HG03469 (cell line): Measurements from ENCODE around the gene HOXB3.

ENCODE experiments used
- ATAC-seq: cut with Tn5 transposase; IDR thresholded peaks from one replicate; pipeline ENCODE4 v1.9.1; 2021; ENCODE audit warnings: mild to moderate bottlenecking, moderate library complexity, moderate number of reproducible peaks; ENCODE audit not compliant: unreplicated experiment

HOXB3 gene

DNA sequence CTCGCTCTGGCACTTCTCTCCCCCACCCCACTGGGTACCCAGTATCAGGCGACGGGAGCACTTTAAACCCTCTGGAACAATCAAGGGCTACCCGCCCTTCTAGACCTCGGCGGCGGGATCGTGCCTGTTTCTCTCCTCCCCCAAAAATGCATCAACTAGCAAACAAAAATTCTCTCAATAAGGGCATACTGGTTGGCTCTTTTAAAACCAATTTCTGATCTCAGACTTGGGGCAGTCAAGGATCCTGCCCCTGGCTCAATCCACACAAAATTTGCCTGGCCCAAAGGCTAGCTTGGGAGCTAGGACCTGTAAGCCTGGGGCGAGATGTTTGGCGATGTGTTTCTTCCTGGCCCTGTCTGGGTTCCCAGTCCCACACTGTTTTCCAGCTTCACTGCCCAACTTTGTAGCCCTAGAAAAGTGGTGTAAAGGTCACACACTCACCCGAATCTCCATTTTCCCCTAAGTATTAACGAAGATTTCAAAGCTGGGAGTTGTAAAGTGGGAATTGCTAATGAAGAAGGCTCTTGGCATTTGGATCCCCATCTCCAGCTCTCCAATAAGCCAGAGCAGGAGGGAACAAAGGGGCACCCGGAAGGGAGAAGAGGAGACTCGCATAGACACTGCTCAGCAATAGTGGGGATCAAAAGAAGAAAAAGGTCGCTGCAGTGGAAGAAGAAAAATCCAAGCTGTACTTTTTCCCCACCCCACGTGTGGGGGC, 30.8 kb downstream of the HOXB3 start:
- no peak for ATAC-seq

- ATAC-seq: no peak
Measured at GRCh38 chr17:48558831-48559121, 31.3 kb downstream of the HOXB3 start.

- ATAC-seq: no peak
Measured at GRCh38 chr17:48558057-48558830, 31.8 kb downstream of the HOXB3 start.

- ATAC-seq: no peak
Measured at GRCh38 chr17:48556576-48557401, 33.3 kb downstream of the HOXB3 start.

- no peak for ATAC-seq
Measured at GRCh38 chr17:48556229-48556575, 33.8 kb downstream of the HOXB3 start.

- ATAC-seq: no peak
Measured at GRCh38 chr17:48555258-48556228, 34.5 kb downstream of the HOXB3 start.

DNA sequence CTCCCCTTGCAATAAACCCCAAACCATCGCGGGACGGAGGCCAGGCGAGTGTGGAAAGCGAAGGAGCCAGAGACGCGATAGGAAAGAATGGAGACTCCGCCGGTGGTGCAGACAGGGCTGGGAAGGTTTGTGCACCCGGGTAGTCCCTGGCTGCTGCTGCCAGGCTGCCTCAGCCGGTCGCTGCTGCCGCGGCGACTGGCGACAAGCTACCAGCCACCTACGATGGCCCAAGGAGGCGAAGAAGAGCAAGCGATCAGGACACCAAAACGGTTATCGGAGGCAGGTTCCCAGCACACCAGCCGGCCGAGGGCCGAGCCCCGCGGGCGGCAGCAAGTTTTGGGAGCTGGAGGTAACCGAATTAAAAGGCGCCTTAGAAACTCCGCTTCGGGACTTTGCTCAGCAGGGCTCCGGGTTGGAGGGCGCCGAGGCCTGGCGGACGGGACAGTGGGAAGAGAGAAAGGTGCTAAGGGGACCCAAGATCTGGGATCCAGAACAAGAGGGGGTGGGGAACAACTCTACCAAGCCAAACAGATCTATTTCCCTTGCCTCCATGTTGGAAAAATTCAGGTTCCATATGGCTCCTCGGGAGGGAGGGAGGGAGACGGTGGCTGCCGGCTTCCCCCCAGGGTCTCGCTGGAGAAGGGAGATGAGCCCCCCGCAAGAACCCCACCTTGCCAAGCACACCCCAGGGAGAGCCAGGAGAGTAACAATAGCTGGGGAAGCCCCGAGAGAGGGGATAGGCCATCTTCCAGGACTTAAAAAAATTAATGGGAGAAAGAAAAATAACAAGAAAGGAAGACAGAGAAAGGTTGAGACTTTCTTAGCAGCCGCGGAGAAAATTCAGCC, 35.4 kb downstream of the HOXB3 start:
- no peak for ATAC-seq

DNA sequence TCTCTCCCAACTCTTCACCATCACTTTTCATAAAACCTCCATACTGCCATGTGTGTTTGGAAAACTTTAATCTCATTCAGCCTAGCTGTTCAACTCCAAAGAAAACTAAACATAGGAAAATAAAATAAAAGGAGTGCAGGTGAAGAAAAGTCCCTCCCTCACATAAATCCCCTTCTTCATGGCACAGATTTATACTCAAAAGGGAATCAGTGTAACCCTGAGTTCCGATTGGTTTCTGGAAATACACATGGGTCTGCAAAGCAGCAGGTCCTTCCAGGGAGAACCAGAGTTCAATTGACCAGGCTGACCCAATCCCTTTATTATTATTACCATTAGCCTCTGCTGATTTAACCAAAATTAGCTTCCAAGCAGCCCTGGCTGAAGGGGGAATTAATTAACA, 36.2 kb downstream of the HOXB3 start:
- ATAC-seq: no peak

GRCh38 chr17:48553190-48553547, 36.9 kb downstream of the HOXB3 start:
- ATAC-seq: no peak

DNA sequence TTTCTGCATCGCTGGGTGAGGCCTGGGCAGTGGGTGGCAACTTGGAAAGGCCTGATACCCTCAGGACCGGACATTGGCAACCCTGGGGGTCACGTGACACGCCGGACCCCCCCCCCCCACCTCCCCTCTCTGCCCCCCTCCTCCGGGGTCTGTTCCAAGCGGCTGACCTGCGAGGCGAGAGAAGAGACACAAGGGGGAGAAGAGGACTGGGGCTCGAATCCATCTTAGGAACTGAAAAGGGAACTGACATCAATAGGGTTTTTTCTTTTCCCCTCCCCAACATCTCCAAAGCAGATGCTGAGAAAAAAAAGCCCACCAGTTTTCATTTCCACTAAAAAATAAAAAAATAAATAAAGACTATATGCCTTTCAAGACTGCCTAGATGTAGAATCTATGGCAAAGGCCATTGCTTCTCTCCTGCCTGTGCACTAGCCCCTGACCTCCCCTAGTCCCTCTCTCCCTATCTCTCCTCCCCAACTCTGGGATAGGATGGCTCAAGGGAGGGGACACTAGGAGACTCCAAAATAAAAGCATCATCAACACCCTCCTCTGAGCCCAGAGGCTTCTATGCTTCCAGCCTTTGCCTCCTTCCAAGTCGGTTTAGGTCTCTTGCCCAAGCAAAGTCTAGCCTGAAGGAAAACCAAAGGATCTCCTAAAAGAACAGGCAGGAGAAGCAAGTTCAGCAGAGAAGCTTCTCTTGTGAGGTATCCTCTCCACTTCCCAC, 37.4 kb downstream of the HOXB3 start:
- no peak for ATAC-seq

DNA sequence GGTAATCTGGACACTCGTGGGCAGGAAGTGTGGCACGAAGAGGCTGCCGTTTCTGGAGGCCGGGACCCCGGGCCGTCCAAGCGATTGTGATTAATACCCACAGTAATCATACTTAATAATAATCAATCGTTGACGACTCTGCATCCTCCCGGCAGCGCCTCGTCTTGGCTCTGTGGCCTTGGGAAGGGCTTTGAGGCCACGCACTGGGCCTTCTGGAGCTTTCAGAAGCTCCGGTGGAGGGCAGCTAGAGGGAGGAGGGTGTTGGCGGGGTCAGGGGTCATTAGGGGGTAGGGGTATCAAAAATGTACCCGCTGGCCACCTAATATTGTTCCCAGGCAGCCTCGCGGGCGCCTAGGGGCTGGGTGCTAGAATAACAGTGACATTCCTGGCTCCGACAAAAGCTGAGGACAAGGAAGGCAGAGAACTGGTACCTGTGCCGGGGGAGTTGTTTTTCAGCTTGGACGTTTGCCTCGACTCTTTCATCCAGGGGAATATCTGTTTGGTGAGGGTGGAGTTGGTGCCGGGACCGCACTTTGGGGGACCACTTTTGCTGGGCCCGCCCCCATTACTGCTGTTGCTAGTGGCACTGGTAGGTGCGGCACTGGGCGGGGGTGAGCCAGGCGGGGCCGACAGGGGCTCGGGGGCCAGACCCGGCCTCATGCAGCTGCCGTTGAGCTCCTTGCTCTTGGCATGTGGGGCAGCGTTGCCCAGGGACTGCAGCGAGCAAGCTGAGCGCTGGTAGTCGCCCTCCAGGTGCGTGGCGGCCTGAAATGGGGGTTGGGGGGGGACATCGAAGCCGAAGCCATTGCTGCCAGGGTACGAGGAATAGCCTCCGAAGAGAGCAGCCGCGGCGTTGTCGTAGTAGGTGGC, 38.2 kb downstream of the HOXB3 start:
- ATAC-seq: no peak

DNA sequence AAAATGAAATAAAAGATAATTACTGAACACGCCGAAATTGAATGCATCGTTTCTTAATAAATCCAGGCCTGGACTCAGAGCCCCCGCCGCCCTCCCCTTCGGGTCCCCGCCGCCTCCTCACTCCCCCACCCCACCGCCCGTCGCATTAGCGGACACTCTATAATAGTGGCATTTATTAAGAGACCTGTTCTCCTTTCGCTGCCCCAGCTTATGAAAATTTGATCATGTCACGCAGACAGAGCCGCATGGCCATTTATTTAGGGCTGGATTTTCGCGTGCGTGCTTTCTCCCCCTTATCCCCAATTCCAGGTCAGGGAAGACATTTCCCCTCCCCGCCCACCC, 38.9 kb downstream of the HOXB3 start:
- ATAC-seq: no peak

- no peak for ATAC-seq
Measured at GRCh38 chr17:48550502-48551213, 39.4 kb downstream of the HOXB3 start.

GRCh38 chr17:48549914-48550501, 40.0 kb downstream of the HOXB3 start:
- no peak for ATAC-seq

GRCh38 chr17:48549281-48549630, 40.8 kb downstream of the HOXB3 start:
- no peak for ATAC-seq

DNA sequence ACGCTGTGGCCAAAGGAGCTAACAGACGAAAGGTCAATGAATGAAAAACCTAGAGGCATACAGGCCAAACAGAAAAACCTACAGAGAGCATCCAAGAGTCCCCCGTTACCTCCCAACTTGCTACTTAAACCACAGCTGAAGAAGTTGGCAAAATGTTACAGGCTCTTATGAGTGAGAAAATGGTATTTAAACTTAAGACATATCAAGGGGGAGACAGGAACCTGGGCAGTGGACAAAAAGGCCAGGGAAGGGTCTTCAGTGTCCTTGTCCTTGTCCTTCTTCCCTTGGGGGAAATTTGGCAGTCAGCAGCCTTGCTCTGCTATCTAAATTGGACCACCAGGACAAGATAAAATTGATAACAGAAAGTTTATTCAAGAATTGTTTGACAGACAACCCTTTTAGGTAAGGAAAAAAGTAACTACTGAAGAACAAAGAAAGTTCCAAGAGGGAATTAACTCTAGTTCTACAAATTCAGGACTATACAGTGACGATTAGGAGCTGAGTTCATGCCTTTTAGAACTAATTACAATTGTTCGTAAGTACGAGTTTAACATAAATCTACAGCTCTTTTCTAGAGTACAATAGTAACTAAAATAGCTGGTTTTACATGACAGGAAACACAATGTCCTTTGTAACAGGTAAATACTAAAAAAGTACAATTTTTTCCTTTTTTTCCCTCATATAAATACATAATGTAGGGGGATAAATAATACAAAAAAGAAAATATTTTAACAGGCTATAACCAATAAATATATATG, 41.3 kb downstream of the HOXB3 start:
- no peak for ATAC-seq
